ENCODE data around the gene MTG1.
"Not testable (repeated sequence)": the region's sequence is repeated elsewhere in the genome, so short reads cannot be mapped to it uniquely, and the experiment has no call there.

The MTG1 gene

DNA sequence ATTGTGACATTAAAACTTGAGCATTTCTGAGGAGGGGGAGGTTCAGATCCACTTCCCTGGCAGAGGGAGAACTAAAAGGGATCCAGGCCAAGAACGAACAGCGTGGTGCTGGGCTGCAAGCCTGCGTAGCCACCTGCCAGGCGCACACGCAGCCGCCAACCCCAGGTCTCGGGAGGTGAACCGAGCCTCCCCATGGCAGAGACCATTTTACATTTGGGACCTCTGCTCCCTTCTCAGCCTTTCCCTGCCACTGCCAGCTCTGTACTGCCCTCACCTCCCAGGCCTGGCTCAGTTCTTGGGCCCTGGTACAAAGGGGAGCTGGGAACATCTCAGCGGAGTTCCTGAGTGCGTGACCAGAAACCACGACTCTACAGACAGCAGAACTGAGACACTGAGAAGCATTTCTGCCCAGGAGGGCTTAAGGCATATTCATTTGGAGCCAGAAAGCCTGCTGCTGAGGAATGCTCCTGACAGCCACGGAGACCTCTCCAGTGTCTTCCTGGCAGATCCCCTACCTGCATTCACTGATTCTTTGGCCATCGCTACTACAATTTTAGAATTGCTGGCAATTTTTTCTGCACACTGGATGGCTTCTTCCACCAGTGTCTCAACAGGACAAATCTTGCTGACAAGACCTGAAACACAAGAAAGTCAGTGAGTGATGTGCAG, 28.4 kb upstream of the MTG1 start:
- no peak overlapping the region for H3K4me3 ChIP-seq (ENCODE audit: low read depth, low read length)
- no peak for DNase-seq (ENCODE audit: low read depth)
- TF ChIP-seq, protein P1, sequence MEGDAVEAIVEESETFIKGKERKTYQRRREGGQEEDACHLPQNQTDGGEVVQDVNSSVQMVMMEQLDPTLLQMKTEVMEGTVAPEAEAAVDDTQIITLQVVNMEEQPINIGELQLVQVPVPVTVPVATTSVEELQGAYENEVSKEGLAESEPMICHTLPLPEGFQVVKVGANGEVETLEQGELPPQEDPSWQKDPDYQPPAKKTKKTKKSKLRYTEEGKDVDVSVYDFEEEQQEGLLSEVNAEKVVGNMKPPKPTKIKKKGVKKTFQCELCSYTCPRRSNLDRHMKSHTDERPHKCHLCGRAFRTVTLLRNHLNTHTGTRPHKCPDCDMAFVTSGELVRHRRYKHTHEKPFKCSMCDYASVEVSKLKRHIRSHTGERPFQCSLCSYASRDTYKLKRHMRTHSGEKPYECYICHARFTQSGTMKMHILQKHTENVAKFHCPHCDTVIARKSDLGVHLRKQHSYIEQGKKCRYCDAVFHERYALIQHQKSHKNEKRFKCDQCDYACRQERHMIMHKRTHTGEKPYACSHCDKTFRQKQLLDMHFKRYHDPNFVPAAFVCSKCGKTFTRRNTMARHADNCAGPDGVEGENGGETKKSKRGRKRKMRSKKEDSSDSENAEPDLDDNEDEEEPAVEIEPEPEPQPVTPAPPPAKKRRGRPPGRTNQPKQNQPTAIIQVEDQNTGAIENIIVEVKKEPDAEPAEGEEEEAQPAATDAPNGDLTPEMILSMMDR (IDR thresholded peaks at IDR 0.05; ENCODE audit: insufficient read depth, low read depth, low read length, missing control alignments): no peak

DNA sequence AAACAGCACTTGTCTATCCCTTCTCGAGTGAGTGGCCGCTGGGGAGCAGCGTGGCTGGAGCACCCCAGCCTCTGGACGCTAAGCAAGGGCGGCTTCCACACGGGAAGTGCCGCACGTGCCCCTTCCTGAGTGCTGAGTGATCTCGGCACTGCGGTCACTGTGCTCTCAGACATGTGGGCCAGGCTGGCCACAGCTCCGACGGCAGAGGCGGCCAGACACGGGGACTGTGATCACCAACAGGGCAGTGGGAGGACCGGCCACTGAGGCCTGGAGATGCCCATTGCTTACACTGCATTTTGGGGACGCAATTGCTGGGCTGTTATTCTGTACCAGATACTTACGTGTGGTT, 27.9 kb upstream of the MTG1 start:
- DNase-seq (ENCODE audit: low read depth): no peak
- TF ChIP-seq, protein P1 (IDR thresholded peaks at IDR 0.05; ENCODE audit: insufficient read depth, low read depth, low read length, missing control alignments): no peak
- H3K4me3 ChIP-seq (ENCODE audit: low read depth, low read length): no peak overlapping the region

DNA sequence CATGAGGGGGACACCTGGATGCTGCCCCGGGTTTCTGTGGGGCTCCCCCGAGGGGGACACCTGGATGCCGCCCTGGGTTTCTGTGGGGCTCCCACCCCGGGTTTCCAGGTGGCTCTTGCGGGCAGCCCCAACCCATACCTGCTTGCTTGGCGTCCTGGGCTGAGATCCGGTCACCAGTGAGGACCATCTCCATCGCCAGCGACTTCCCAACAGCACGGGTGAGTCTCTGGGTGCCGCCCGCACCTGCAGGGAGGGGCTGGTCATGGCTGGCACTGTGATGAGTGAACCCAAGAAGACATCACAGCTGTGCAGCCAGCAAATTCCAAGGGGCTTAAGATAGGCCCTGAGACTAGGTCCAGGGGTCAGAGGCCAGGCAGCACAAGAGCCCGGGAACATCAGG, 27.2 kb upstream of the MTG1 start:
- DNase-seq (ENCODE audit: low read depth): no peak
- TF ChIP-seq, protein P1 (IDR thresholded peaks at IDR 0.05; ENCODE audit: insufficient read depth, low read depth, low read length, missing control alignments): no peak
- H3K4me3 ChIP-seq (ENCODE audit: low read depth, low read length): no peak overlapping the region

DNA sequence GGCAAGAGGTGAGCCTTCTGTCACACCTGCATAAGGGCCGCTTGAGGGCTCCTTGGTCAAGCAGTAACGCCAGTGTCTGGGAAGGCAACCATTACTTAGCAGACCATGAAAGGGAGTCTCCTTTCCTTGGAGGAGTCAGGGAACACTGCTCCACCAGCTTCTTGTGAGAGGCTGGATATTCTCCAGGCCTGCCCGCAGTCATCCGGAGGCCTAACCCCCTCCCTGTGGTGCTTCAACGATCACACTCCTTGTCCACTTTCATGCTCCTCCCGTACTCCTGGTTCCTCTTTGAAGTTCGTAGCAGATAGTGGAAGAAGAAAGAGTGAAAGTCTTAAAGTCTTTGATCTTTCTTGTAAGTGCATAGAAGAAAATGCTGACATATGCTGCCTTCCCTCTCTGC, 26.5 kb upstream of the MTG1 start:
- H3K4me3 ChIP-seq (ENCODE audit: low read depth, low read length); DNase-seq (ENCODE audit: low read depth): not testable (repeated sequence)

DNA sequence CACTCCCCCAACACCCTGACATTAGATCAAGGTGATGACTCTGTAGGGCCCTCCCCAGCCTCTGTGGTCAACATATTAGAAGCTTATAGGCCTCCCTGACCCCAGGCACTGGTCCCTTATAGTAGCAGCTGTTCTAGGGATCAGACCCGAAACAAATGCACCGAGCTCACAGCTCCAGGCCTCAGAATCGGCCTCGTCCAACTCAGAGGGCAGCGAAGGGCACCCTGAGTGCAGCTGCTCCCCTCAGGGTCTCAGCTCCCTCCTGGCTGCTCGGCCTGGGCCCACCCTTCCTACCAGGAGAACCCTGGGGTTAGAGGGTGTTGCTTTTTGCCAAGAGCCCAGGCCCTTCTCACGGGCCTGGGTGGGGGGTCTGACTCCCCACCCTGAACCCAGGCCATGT, 25.8 kb upstream of the MTG1 start:
- DNase-seq (ENCODE audit: low read depth): no peak
- TF ChIP-seq, protein P1 (IDR thresholded peaks at IDR 0.05; ENCODE audit: insufficient read depth, low read depth, low read length, missing control alignments): no peak
- H3K4me3 ChIP-seq (ENCODE audit: low read depth, low read length): no peak overlapping the region

DNA sequence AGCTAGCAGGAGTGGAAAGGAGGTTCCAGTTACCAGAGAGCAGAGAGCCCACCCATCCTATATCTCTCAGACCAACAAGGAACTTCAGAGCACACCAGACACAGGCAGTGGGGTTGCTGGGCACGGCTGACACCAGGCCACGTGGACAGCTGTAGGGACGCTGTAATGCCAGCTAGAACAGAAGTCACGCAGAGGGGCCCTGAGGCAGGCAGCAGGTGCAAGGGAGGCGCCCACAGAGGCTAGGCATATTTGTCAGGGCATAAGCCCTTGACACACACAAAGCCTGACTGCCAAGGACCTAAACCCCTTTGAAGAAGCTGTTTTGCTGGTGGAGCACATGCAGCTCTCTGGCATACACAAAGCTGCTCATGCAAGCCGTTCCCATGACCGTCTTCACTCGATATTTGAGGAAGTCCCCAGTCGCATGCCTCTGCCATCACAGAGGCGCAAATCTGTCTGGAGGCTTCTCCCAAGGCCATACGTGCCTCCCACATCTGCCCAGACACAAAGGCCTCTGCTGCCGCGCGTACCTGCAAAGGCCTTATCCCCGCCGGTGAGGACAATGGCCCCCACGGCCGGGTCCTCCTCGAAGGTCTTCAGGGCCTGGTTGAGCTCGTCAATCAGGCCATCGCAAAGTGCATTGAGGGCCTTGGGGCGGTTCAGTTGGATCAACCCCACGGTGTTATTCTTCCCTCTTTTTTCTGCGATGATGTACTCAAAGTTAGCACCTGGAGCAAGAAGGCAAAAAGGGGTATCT, 23.7 kb upstream of the MTG1 start:
- no peak for DNase-seq (ENCODE audit: low read depth)
- TF ChIP-seq, protein P1 (IDR thresholded peaks at IDR 0.05; ENCODE audit: insufficient read depth, low read depth, low read length, missing control alignments): no peak
- no peak overlapping the region for H3K4me3 ChIP-seq (ENCODE audit: low read depth, low read length)

DNA sequence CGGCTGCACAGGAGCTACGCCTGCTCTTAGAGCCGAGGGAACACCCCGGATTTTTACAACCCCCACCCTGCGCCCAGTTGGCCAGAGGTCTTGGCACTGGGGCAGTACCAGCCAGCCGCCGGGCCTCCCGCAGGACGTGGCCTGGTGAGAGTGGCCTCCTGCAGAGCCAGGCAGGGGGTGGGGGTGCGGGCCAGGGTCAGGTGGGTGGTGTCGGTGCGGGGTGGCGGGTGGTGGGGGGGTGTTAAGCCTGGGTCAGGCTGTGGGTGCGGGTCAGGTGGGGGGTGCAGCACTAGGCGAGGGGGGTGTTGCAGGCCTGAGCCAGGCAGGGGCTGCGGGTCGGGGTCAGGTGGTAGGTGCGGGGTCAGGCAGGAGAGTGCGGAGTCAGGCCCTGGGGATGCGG, 21.4 kb upstream of the MTG1 start:
- TF ChIP-seq, protein P1 (IDR thresholded peaks at IDR 0.05; ENCODE audit: insufficient read depth, low read depth, low read length, missing control alignments): no peak
- no peak for DNase-seq (ENCODE audit: low read depth)
- H3K4me3 ChIP-seq (ENCODE audit: low read depth, low read length): peak overlapping the region; percentile 74
